ENCODE measurements around the gene MEI4.

- TF ChIP-seq, protein P1, sequence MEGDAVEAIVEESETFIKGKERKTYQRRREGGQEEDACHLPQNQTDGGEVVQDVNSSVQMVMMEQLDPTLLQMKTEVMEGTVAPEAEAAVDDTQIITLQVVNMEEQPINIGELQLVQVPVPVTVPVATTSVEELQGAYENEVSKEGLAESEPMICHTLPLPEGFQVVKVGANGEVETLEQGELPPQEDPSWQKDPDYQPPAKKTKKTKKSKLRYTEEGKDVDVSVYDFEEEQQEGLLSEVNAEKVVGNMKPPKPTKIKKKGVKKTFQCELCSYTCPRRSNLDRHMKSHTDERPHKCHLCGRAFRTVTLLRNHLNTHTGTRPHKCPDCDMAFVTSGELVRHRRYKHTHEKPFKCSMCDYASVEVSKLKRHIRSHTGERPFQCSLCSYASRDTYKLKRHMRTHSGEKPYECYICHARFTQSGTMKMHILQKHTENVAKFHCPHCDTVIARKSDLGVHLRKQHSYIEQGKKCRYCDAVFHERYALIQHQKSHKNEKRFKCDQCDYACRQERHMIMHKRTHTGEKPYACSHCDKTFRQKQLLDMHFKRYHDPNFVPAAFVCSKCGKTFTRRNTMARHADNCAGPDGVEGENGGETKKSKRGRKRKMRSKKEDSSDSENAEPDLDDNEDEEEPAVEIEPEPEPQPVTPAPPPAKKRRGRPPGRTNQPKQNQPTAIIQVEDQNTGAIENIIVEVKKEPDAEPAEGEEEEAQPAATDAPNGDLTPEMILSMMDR (CRISPR knock-in tag; IDR thresholded peaks at IDR 0.05) = no peak
- no peak for TF ChIP-seq ZNF766 (CRISPR knock-in tag; IDR thresholded peaks at IDR 0.05; ENCODE audit: borderline replicate concordance)
- TF ChIP-seq, protein P2, sequence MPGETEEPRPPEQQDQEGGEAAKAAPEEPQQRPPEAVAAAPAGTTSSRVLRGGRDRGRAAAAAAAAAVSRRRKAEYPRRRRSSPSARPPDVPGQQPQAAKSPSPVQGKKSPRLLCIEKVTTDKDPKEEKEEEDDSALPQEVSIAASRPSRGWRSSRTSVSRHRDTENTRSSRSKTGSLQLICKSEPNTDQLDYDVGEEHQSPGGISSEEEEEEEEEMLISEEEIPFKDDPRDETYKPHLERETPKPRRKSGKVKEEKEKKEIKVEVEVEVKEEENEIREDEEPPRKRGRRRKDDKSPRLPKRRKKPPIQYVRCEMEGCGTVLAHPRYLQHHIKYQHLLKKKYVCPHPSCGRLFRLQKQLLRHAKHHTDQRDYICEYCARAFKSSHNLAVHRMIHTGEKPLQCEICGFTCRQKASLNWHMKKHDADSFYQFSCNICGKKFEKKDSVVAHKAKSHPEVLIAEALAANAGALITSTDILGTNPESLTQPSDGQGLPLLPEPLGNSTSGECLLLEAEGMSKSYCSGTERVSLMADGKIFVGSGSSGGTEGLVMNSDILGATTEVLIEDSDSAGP (CRISPR knock-in tag; IDR thresholded peaks at IDR 0.05; ENCODE audit: borderline replicate concordance) = no peak
- TF ChIP-seq ZNF224 (CRISPR knock-in tag; IDR thresholded peaks at IDR 0.05) = no peak
- TF ChIP-seq ZNF749 (CRISPR knock-in tag; IDR thresholded peaks at IDR 0.05; ENCODE audit: borderline replicate concordance) = no peak
Measured at GRCh38 chr6:77825204-77825603, 172.4 kb downstream of the MEI4 start.

Data from HepG2 (cell line).